GM11168 (cell line): ENCODE data around the gene SLC5A11.
"Not testable (repeated sequence)": the region's sequence is repeated elsewhere in the genome, so short reads cannot be mapped to it uniquely, and the experiment has no call there.

Experiments used
- in situ Hi-C: fragments of 300-500 bp; cut with MboI; formaldehyde crosslinking; loops from one replicate; pipeline ENCODE4 v1.12.0; 2022; ENCODE audit warnings: low sequenced_read_pairs; ENCODE audit not compliant: unreplicated experiment

SLC5A11 gene

DNA sequence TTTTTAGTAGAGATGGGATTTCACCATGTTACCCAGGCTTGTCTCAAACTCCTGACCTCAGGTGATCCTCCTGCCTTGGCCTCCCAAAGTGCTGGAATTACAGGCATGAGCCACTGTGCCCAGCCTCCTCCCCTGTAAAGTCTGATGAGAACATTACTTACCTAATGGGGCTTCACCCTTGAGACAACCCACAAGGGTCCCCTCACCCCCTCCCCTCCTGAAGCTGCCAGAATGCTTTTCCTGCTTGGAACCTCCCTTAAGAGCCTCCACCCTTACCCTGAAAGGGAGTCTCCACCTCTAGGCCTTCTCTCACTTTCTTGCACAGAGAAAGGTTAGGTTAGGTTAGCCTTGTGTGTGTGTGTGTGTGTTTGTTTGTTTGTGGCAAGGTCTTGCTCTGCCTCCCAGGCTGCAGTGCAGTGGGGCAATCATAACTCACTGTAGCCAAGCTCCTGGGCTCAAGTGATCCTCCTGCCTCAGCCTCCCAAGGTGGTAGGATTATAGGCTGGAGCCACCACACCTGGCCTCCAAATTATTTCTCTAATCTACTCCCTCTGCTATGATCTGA lies 8.9 kb downstream of the SLC5A11 start:
- in situ Hi-C loops: no loop called here

- in situ Hi-C loops: no loop called here
These were observed 9.9 kb downstream of the SLC5A11 start for GRCh38 chr16:24855678-24856077.

DNA sequence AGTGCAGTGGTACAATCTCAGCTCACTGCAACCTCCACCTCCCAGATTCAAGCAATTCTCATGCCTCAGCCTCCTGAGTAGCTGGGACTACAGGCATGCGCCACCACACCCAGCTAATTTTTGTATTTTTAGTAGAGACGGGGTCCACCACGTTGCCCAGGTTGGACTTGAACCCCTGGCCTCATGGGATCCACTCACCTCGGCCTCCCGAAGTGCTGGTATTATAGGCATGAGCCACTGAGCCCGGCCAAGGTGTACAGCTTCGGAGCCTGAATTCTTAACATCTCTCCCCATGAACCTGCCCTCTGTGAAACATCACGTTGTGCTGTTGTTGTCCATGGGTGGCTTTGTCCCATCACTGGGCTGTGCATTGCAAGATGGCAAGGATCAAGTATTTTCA lies 11.1 kb downstream of the SLC5A11 start:
- in situ Hi-C loops: not testable (repeated sequence)

DNA sequence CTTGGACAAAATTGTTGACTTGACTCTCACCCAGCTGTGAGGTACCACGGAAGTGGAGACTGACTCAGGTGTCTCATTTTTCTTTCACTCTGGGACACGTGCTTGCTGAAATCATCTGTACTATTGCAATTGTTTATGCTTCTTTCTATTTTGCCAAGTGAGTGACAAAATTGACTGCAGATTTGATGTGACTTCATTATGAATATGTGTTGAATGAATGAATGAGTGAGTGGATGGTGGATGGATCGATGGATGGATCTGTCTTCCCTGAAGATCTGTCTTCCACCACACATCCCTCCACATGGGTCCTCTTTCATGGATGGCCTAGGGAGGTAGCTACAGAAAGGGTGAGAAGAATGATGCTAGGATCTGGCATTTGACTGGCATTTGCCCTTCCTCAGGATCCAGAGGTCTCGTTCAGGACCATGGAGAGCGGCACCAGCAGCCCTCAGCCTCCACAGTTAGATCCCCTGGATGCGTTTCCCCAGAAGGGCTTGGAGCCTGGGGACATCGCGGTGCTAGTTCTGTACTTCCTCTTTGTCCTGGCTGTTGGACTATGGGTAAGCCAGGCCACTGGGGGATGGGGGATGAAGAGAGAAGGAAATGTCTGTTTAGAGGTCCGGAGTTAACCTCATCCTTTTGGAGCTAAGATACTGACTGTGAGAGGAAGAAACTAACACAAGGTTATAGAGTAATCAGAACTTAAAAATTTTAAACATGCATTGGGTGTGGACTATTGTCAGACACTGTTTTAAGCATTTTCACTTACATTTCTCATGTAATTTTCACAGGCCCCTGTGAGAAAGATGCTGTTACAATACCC lies 12.7 kb downstream of the SLC5A11 start:
- in situ Hi-C loops: no loop called here

DNA sequence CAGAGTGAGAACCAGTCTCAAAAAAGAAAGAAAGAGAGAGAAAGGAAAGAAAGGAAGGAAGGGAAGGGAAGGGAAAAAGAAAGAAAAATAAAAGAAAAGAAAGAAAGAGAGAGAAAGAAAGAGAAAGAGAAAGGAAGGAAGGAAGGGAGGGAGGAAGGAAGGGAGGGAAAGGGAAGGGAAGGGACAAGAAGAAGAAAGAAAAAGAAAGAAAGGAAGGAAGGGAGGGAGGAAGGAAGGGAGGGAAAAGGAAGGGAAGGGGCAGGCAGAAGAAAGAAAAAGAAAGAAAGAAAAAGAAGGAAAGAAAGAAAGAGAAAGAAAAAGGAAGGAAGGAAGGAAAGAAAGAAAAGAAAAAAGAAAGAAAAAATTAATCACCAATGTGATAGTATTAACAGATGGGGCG lies 15.7 kb downstream of the SLC5A11 start:
- in situ Hi-C loops: no loop called here

GRCh38 chr16:24863582-24864437 lies 18.0 kb downstream of the SLC5A11 start:
- in situ Hi-C loops: no loop called here

DNA sequence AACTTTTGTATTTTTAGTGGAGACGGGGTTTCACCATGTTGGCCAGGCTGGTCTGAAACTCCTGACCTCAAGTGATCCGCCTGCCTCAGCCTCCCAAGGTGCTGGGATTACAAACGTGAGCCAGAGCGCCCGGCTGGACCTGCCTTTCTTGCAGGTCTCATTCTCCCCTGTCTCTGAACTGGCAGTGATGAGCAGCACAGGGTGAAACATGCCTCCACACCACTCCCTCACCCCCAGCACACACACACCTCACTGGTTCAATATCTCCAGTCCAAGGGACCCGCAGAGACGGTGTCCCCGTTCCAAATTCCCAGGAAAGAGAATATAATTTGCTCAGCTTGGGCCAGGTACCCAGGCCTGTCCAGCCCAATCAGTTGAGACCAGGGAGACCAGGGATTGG lies 23.3 kb downstream of the SLC5A11 start:
- in situ Hi-C loops: no loop called here

- in situ Hi-C loops: no loop called here
These were observed 26.1 kb downstream of the SLC5A11 start for GRCh38 chr16:24871891-24872290.

- in situ Hi-C loops: no loop called here
These were observed 27.3 kb downstream of the SLC5A11 start for GRCh38 chr16:24873028-24873427.

DNA sequence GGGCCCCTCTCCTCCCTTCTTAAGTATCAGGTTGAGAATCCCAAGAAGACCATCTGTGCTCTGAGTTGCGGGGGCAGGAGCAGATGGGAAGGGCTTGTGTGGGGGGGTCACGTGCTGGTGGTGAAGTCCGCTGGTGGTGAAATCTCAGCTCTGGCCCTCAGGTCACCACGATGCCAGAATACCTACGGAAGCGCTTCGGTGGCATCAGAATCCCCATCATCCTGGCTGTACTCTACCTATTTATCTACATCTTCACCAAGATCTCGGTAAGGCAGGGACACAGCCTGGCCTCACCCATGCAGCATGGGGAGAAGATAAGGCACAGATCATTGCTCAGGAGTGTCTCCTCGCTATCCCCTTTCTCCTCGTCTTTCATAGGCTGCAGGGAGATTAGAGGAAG lies 29.7 kb downstream of the SLC5A11 start:
- in situ Hi-C loops: no loop called here

DNA sequence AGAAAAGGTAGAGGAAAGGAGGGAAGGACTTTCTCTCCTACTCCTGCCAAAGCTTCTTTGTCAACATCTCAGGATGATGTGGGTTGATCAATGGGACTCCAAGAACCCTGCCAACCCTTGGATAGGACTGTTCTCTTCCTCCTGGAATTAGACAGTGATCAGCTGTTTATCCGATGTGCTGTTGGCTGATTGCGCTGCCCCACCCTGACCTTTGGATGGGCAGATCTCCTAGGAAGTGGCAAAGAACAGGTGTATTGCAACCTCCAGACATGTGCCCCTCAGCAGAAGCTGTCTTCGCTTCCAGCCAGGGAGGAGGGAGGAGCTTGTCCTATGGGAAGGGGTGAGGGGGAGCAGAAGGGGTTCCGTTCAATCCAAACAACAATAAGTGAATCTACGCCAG lies 30.5 kb downstream of the SLC5A11 start:
- in situ Hi-C loops: no loop called here

- in situ Hi-C loops: no loop called here
These were observed 33.9 kb downstream of the SLC5A11 start for GRCh38 chr16:24879684-24880083.

- in situ Hi-C loops: no loop called here
These were observed 38.0 kb downstream of the SLC5A11 start for GRCh38 chr16:24883714-24884151.

DNA sequence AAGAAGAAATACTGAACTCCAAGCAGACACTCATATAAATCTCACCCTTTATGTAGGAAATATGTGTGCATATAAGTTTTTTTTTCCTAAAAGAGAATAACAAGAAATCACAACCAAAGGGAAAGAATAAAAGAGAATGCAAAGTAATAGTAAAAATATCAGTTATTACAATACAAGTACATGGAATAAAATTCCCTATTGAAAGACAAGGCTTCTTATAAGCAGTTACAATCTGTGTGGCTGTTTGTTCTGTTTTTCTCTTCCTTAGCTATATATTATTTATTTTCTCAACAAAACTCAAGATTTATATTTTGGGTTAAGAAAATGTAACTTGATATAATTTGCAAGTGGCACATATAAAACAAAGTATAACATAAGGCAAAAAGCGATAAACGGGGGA lies 41.7 kb downstream of the SLC5A11 start:
- in situ Hi-C loops: no loop called here

- in situ Hi-C loops: no loop called here
These were observed 45.0 kb downstream of the SLC5A11 start for GRCh38 chr16:24890746-24891145.

DNA sequence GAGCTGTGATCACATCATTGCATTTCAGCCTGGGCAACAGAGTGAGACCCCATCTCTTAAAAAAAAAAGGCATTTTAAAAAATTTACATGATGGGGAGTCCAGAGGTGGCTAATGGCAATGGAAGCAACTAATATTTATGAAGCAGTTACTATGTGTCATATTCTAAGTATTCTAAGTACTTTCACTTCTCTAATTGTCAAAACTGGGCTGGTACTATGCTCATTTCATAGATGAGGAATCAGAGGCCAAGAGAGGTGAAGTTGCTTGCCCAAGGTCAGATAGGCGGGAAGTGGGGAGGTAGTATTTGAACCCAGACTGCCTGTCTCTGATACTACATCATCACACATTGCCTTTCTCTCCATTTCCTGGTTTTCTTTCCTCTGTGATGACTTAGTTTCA lies 50.7 kb downstream of the SLC5A11 start:
- in situ Hi-C loops: no loop called here

- in situ Hi-C loops: not testable (repeated sequence)
These were observed 51.8 kb downstream of the SLC5A11 start for GRCh38 chr16:24897522-24897921.

GRCh38 chr16:24900230-24900629 lies 54.5 kb downstream of the SLC5A11 start:
- in situ Hi-C loops: no loop called here

DNA sequence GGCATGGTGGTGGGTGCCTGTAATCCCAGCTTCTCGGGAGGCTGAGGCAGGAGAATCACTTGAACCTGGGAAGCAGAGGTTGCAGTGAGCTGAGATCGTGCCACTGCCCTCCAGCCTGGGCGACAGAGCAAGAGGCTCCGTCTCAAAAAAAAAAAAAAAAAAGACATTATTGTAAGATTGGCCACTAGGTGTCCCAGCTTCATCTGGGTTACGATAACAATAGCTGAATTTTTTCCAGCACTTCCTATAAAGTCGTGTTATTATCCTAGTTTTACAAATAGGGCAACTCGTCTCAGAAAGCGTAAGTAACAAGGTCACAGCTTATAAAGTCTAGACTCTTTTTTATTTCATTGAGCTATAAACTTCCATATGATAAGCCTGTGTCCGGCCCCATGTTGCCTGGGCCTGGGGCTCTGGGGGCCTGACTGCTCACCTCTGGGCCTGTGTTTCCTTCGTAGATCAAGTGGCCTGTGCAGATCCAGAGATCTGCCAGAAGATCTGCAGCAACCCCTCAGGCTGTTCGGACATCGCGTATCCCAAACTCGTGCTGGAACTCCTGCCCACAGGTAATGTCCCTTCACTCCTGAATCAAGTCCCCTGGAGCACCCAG lies 60.5 kb downstream of the SLC5A11 start:
- in situ Hi-C loops: no loop called here

DNA sequence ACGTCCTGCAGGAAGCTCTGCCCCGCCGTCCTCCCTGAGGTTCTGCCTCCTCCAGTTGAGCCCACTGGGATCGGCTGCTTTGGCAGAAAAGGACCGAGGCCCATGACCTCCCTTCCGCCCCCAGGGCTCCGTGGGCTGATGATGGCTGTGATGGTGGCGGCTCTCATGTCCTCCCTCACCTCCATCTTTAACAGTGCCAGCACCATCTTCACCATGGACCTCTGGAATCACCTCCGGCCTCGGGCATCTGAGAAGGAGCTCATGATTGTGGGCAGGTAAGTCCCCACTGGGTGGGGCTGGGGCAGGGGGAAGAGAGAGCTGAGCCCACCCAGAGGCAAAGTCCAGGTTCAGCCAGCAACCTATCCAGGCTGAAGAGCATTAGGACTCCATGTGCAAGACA lies 61.1 kb downstream of the SLC5A11 start:
- in situ Hi-C loops: no loop called here

DNA sequence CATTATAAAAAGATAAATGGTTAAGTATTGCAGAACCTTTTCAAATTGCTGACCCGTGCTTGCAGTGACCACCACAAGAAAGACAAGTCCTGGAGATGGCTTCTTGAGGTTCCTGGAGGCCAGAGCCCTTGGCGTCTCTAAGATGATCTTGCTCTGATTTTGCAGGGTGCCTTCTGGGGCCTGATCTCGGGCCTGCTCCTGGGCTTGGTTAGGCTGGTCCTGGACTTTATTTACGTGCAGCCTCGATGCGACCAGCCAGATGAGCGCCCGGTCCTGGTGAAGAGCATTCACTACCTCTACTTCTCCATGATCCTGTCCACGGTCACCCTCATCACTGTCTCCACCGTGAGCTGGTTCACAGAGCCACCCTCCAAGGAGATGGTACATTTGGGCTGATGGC lies 63.0 kb downstream of the SLC5A11 start:
- in situ Hi-C loops: no loop called here
